WTC11 (cell line): ENCODE measurements around the gene F2. TPM values are rescaled to one million over a fixed set of nuclear protein-coding genes. Genes with fewer than 3 reads are reported as not detected.

Source experiments
- ATAC-seq: fragments of 200-7000 bp; cut with Tn5 transposase; 2 replicates; pipeline ENCODE4 v1.10.0; 2021; ENCODE audit warnings: mild to moderate bottlenecking, moderate library complexity
- CTCF ChIA-PET: fragments of 300-600 bp; sonication (Branson Sonifier 250); formaldehyde crosslinking; loops from one replicate; lab custom pipeline; 2021; ENCODE audit warnings: antibody characterized with exemption; lab: Charles Lee
- POLR2A ChIA-PET: fragments of 350-600 bp; sonication (Branson Sonifier 250); formaldehyde crosslinking; loops from one replicate; lab custom pipeline; 2021; ENCODE audit warnings: antibody characterized with exemption; lab: Charles Lee
- DNase-seq: peaks from one replicate; pipeline ENCODE4 v3.0.0; 2021; ENCODE audit warnings: low spot score
- H3K27ac Mint-ChIP-seq: 2 replicates; pipeline ENCODE4 v1.8.0; 2021; ENCODE audit warnings: mixed read lengths
- H3K27me3 Mint-ChIP-seq: 2 replicates; pipeline ENCODE4 v1.8.0; 2021; ENCODE audit warnings: low read depth, mild to moderate bottlenecking, moderate library complexity, mixed read lengths
- H3K36me3 Mint-ChIP-seq: 2 replicates; pipeline ENCODE4 v1.8.0; 2021; ENCODE audit warnings: mixed read lengths
- H3K4me1 Mint-ChIP-seq: 2 replicates; pipeline ENCODE4 v1.8.0; 2022; ENCODE audit warnings: mixed read lengths
- H3K4me3 Mint-ChIP-seq: 2 replicates; pipeline ENCODE4 v1.8.0; 2021; ENCODE audit warnings: mild to moderate bottlenecking, moderate library complexity, mixed read lengths
- H3K9me3 Mint-ChIP-seq: 2 replicates; pipeline ENCODE4 v1.8.0; 2021; ENCODE audit warnings: mixed read lengths
- AFF4 ChIP-seq: sonication (generic); formaldehyde crosslinking; IDR thresholded peaks from 2 replicates; pipeline ENCODE4 v1.8.1; 2023; ENCODE audit warnings: mild to moderate bottlenecking, missing genetic modification reagents, borderline replicate concordance
- ATF1 ChIP-seq: sonication (generic); formaldehyde crosslinking; IDR thresholded peaks from 2 replicates; pipeline ENCODE4 v1.8.1; 2023; ENCODE audit warnings: mild to moderate bottlenecking, moderate library complexity, missing genetic modification reagents
- ATF2 ChIP-seq: sonication (generic); formaldehyde crosslinking; IDR thresholded peaks from 2 replicates; pipeline ENCODE4 v1.8.1; 2022; ENCODE audit warnings: low read depth, missing genetic modification reagents, borderline replicate concordance
- ERG ChIP-seq: fragments of 250-450 bp; sonication (Bioruptor Pico); IDR thresholded peaks from 2 replicates; pipeline ENCODE4 v1.8.0; 2021; ENCODE audit warnings: mild to moderate bottlenecking
- ESRRA ChIP-seq: sonication (generic); formaldehyde crosslinking; IDR thresholded peaks from 2 replicates; pipeline ENCODE4 v1.8.1; 2022; ENCODE audit warnings: mild to moderate bottlenecking, missing genetic modification reagents, borderline replicate concordance
- ETV6 ChIP-seq: sonication (generic); formaldehyde crosslinking; IDR thresholded peaks from 2 replicates; pipeline ENCODE4 v1.8.1; 2022; ENCODE audit warnings: mild to moderate bottlenecking, missing genetic modification reagents
- FOXP4 ChIP-seq: sonication (generic); formaldehyde crosslinking; IDR thresholded peaks from 2 replicates; pipeline ENCODE4 v1.8.0; 2022; ENCODE audit warnings: mild to moderate bottlenecking, missing genetic modification reagents
- GRHL2 ChIP-seq: fragments of 250-450 bp; sonication (Bioruptor Pico); IDR thresholded peaks from 2 replicates; pipeline ENCODE4 v1.8.0; 2022; ENCODE audit warnings: mild to moderate bottlenecking, moderate library complexity; ENCODE audit not compliant: insufficient replicate concordance, severe bottlenecking
- HMGXB4 ChIP-seq: sonication (generic); formaldehyde crosslinking; IDR thresholded peaks from 2 replicates; pipeline ENCODE4 v1.8.1; 2023; ENCODE audit warnings: mild to moderate bottlenecking, moderate library complexity, missing genetic modification reagents
- KAT7 ChIP-seq: sonication (generic); formaldehyde crosslinking; IDR thresholded peaks from 2 replicates; pipeline ENCODE4 v1.8.1; 2023; ENCODE audit warnings: missing genetic modification reagents, mild to moderate bottlenecking, borderline replicate concordance
- MXD4 ChIP-seq: fragments of 250-450 bp; sonication (Bioruptor Pico); IDR thresholded peaks from 2 replicates; pipeline ENCODE4 v1.8.0; 2021; ENCODE audit warnings: mild to moderate bottlenecking, moderate library complexity, borderline replicate concordance
- MYBL2 ChIP-seq: sonication (generic); formaldehyde crosslinking; IDR thresholded peaks from 2 replicates; pipeline ENCODE4 v1.8.1; 2023; ENCODE audit warnings: mild to moderate bottlenecking, moderate library complexity, missing genetic modification reagents
- NFATC4 ChIP-seq: fragments of 250-450 bp; sonication (Bioruptor Pico); IDR thresholded peaks from 2 replicates; pipeline ENCODE4 v1.9.0; 2021; ENCODE audit warnings: mild to moderate bottlenecking
- PRRX2 ChIP-seq: fragments of 250-450 bp; sonication (Bioruptor Pico); IDR thresholded peaks from 2 replicates; pipeline ENCODE4 v1.8.0; 2021; ENCODE audit warnings: mild to moderate bottlenecking
- RORB ChIP-seq: fragments of 250-450 bp; sonication (Bioruptor Pico); IDR thresholded peaks from 2 replicates; pipeline ENCODE4 v1.9.0; 2021; ENCODE audit warnings: mild to moderate bottlenecking
- ZNF232 ChIP-seq: sonication (generic); formaldehyde crosslinking; IDR thresholded peaks from 2 replicates; pipeline ENCODE4 v1.8.0; 2022; ENCODE audit warnings: mild to moderate bottlenecking, missing genetic modification reagents
- ZNF396 ChIP-seq: fragments of 250-450 bp; sonication (Bioruptor Pico); IDR thresholded peaks from 2 replicates; pipeline ENCODE4 v1.8.0; 2021; ENCODE audit warnings: mild to moderate bottlenecking, moderate library complexity, borderline replicate concordance
- total RNA-seq: library from RNA; stranded (reverse); gene quantifications from 3 replicates; pipeline ENCODE4 v1.2.3, GENCODE V29; 2021

Gene F2
- total RNA-seq, 1 experiment from 2014 or later, result 0.50 TPM

GRCh38 chr11:46680164-46680760, 38.8 kb upstream of the F2 start:
- ATAC-seq (no peak), DNase-seq (no peak)
- no peak overlapping the region for H3K4me3 Mint-ChIP-seq
- no peak for TF ChIP-seq MXD4
- no peak for TF ChIP-seq ZNF232 (CRISPR knock-in tag)
- no peak for TF ChIP-seq ATF1 (CRISPR knock-in tag)
- CTCF ChIA-PET, result no interaction called here
- no peaks in the 10 kb centered on the region for H3K27me3 Mint-ChIP-seq
- POLR2A ChIA-PET, result no interaction called here
- H3K36me3 Mint-ChIP-seq, result 0 out of 2 replicates have a peak, but pooled peaks cover 4% of the 10 kb centered on the region
- peaks cover 12% of the 10 kb centered on the region for H3K4me1 Mint-ChIP-seq
- no peak overlapping the region for H3K27ac Mint-ChIP-seq
- H3K9me3 Mint-ChIP-seq, result no peaks in the 10 kb centered on the region

GRCh38 chr11:46680815-46681214, 38.2 kb upstream of the F2 start:
- DNase-seq (no peak), ATAC-seq (no peak)
- Mint-ChIP-seq H3K4me3 (no peak overlapping the region), H3K4me1 (peaks cover 6% of the 10 kb centered on the region; the same call in 1 of the 2 replicates), H3K36me3 (0 out of 2 replicates have a peak, but pooled peaks cover 4% of the 10 kb centered on the region), H3K27me3 (no peaks in the 10 kb centered on the region), H3K9me3 (no peaks in the 10 kb centered on the region), H3K27ac (no peak overlapping the region)
- TF ChIP-seq ZNF396 (CRISPR knock-in tag) (no peak), GRHL2 (CRISPR knock-in tag) (no peak), MYBL2 (CRISPR knock-in tag) (no peak), KAT7 (no peak)
- ChIA-PET CTCF (no interaction called here), POLR2A (no interaction called here)

- ChIA-PET POLR2A (interaction anchor here (0.7 kb wide), 1 partner anchor 16 kb away, joined by 3 read pairs; no protein-coding TSS in a partner anchor), CTCF (interaction anchor here (1.3 kb wide), 1 partner anchor 12 kb away, joined by 4 read pairs; no protein-coding TSS in a partner anchor)
- ATAC-seq, result no peak
- Mint-ChIP-seq H3K9me3 (no peaks in the 10 kb centered on the region), H3K4me3 (no peak overlapping the region), H3K27ac (no peak overlapping the region), H3K4me1 (0 out of 2 replicates have a peak, but pooled peaks cover 5% of the 10 kb centered on the region), H3K36me3 (peaks cover 6% of the 10 kb centered on the region; the same call in 1 of the 2 replicates), H3K27me3 (no peaks in the 10 kb centered on the region)
- DNase-seq, result no peak
- TF ChIP-seq PRRX2 (CRISPR knock-in tag), result no peak
- no peak for TF ChIP-seq ATF2 (CRISPR knock-in tag)
- no peak for TF ChIP-seq ETV6
- no peak for TF ChIP-seq ESRRA
- TF ChIP-seq ERG (CRISPR knock-in tag), result no peak
- TF ChIP-seq AFF4 (CRISPR knock-in tag), result no peak
- no peak for TF ChIP-seq HMGXB4 (CRISPR knock-in tag)
- no peak for TF ChIP-seq FOXP4 (CRISPR knock-in tag)
- TF ChIP-seq NFATC4 (CRISPR knock-in tag), result no peak
- TF ChIP-seq RORB (CRISPR knock-in tag), result no peak
- TF ChIP-seq KAT7, result no peak
Measured at GRCh38 chr11:46681814-46682213, 37.2 kb upstream of the F2 start.
